IMR-90 (cell line): ENCODE results near the gene MAP3K15. TPM values are rescaled to one million over a fixed set of nuclear protein-coding genes. Genes with fewer than 3 reads are reported as not detected.

ENCODE experiments used
- ATAC-seq: fragments of 200-7000 bp; cut with Tn5 transposase; 2 replicates; pipeline ENCODE4 v1.9.1; 2020; ENCODE audit warnings: low read depth, mild to moderate bottlenecking, moderate library complexity
- BruUV-seq: library from RNA; stranded (reverse); fragments of 400-500 nt; replicated peaks from 2 replicates; lab custom pipeline; 2021; lab: Mats Ljungman, UMichigan
- CTCF ChIA-PET: fragments of 300-600 bp; formaldehyde crosslinking; extraction: SDS; loops from one replicate; lab custom pipeline; 2021; ENCODE audit warnings: antibody characterized with exemption; lab: Yijun Ruan, JAX
- POLR2A ChIA-PET: fragments of 300-600 bp; sonication (Branson Sonifier 250); formaldehyde crosslinking; loops from one replicate; lab custom pipeline; 2022; ENCODE audit warnings: antibody characterized with exemption; ENCODE audit not compliant: unreplicated experiment; lab: Charles Lee
- DNase-seq: peaks from one replicate; pipeline ENCODE4 v3.0.0; 2013
- H2AFZ ChIP-seq: replicated peaks from 2 replicates; pipeline ENCODE3; 2013; ENCODE audit warnings: low read length, mild to moderate bottlenecking; ENCODE audit not compliant: poor library complexity
- H2AK5ac ChIP-seq: 2 replicates; pipeline ENCODE4 v1.6.1; 2013; ENCODE audit warnings: low read depth, low read length, inconsistent platforms
- H2AK9ac ChIP-seq: replicated peaks from 2 replicates; pipeline ENCODE3; 2013; ENCODE audit warnings: mild to moderate bottlenecking, low read depth, low read length, moderate library complexity; ENCODE audit not compliant: poor library complexity
- H2BK120ac ChIP-seq: 2 replicates; pipeline ENCODE4 v1.6.1; 2013; ENCODE audit warnings: low read depth, low read length, inconsistent platforms
- H2BK15ac ChIP-seq: 3 replicates; pipeline ENCODE4 v1.6.1; 2013; ENCODE audit warnings: low read depth, low read length, inconsistent platforms
- H2BK20ac ChIP-seq: 2 replicates; pipeline ENCODE4 v1.6.1; 2013; ENCODE audit warnings: low read depth, mild to moderate bottlenecking, inconsistent platforms, low read length, moderate library complexity
- H2BK5ac ChIP-seq: 2 replicates; pipeline ENCODE4 v1.6.1; 2013; ENCODE audit warnings: mild to moderate bottlenecking, low read depth, low read length, inconsistent platforms; ENCODE audit not compliant: poor library complexity, severe bottlenecking
- H3K14ac ChIP-seq: replicated peaks from 2 replicates; pipeline ENCODE4 v1.6.1; 2013; ENCODE audit warnings: low read depth, low read length, inconsistent platforms
- H3K18ac ChIP-seq: 2 replicates; pipeline ENCODE4 v1.6.1; 2013; ENCODE audit warnings: low read depth, low read length, control low read depth
- H3K23ac ChIP-seq: 2 replicates; pipeline ENCODE4 v1.6.1; 2013; ENCODE audit warnings: low read depth, low read length, inconsistent platforms
- H3K27ac ChIP-seq: 2 replicates; pipeline ENCODE4 v1.5.1; 2013; ENCODE audit warnings: mild to moderate bottlenecking, control low read depth, low read length; ENCODE audit not compliant: insufficient read depth
- H3K27me3 ChIP-seq: 2 replicates; pipeline ENCODE4 v1.6.1; 2013; ENCODE audit warnings: low read length; ENCODE audit not compliant: control insufficient read depth, insufficient read depth
- H3K36me3 ChIP-seq: 2 replicates; pipeline ENCODE4 v1.6.1; 2013; ENCODE audit warnings: low read length, mixed read lengths; ENCODE audit not compliant: control insufficient read depth, insufficient read depth
- H3K4ac ChIP-seq: 2 replicates; pipeline ENCODE4 v1.6.1; 2013; ENCODE audit warnings: low read depth, low read length, inconsistent platforms
- H3K4me1 ChIP-seq: 2 replicates; pipeline ENCODE4 v1.6.1; 2013; ENCODE audit warnings: low read length, mixed read lengths; ENCODE audit not compliant: control insufficient read depth, insufficient read depth
- H3K4me2 ChIP-seq: 2 replicates; pipeline ENCODE4 v1.6.1; 2013; ENCODE audit warnings: low read depth, mild to moderate bottlenecking, control low read depth, low read length, moderate library complexity
- H3K4me3 ChIP-seq: 2 replicates; pipeline ENCODE4 v1.5.1; 2013; ENCODE audit warnings: low read depth, mild to moderate bottlenecking, control low read depth, low read length, moderate library complexity; ENCODE audit not compliant: insufficient read depth
- H3K56ac ChIP-seq: 2 replicates; pipeline ENCODE4 v1.6.1; 2013; ENCODE audit warnings: low read length, inconsistent platforms; ENCODE audit not compliant: insufficient read depth; ENCODE audit errors: extremely low read depth
- H3K79me1 ChIP-seq, 2 experiments: 2 replicates each; pipeline ENCODE4 v1.6.1; 2013; ENCODE audit warnings: low read length in 2 of 2, inconsistent platforms in 1 of 2, low read depth in 1 of 2
- H3K9ac ChIP-seq: 2 replicates; pipeline ENCODE4 v1.6.1; 2013; ENCODE audit warnings: low read depth, low read length, control low read depth
- H3K9me1 ChIP-seq: 2 replicates; pipeline ENCODE4 v1.6.1; 2013; ENCODE audit warnings: low read length, inconsistent platforms; ENCODE audit not compliant: insufficient read depth
- H3K9me3 ChIP-seq: 2 replicates; pipeline ENCODE4 v1.6.1; 2013; ENCODE audit warnings: low read length; ENCODE audit not compliant: control insufficient read depth, insufficient read depth
- H4K20me1 ChIP-seq: 2 replicates; pipeline ENCODE4 v1.6.1; 2013; ENCODE audit warnings: low read length, inconsistent platforms; ENCODE audit not compliant: insufficient read depth
- H4K5ac ChIP-seq: 2 replicates; pipeline ENCODE4 v1.6.1; 2013; ENCODE audit warnings: mild to moderate bottlenecking, low read depth, low read length, control low read depth
- H4K8ac ChIP-seq, 2 experiments: 2 replicates each; pipeline ENCODE4 v1.6.1; 2013; ENCODE audit warnings: low read depth in 2 of 2, low read length in 2 of 2, control low read depth in 1 of 2, inconsistent platforms in 1 of 2
- H4K91ac ChIP-seq: 2 replicates; pipeline ENCODE4 v1.6.1; 2013; ENCODE audit warnings: low read depth, low read length, inconsistent platforms; ENCODE audit not compliant: insufficient read depth
- MAZ ChIP-seq: IDR thresholded peaks from 2 replicates; pipeline ENCODE4 v1.6.1; 2012; ENCODE audit warnings: low read depth, mild to moderate bottlenecking, low read length, improper control_type of control experiment, moderate library complexity, borderline replicate concordance
- RCOR1 ChIP-seq: IDR thresholded peaks from 2 replicates; pipeline ENCODE4 v1.6.1; 2012; ENCODE audit warnings: mild to moderate bottlenecking, low read length, improper control_type of control experiment; ENCODE audit not compliant: insufficient replicate concordance
- SMC3 ChIP-seq: fragments of 150-350 bp; IDR thresholded peaks from 2 replicates; pipeline ENCODE4 v1.6.1; 2016; ENCODE audit warnings: low read depth, mild to moderate bottlenecking, antibody characterized with exemption, low read length, moderate library complexity
- WGBS, 2 experiments: methylation state at CpG; one replicate each; pipeline versions ENCODE4 v1.1.5 to v1.1.7; 2013; ENCODE audit warnings: missing lambda C conversion rate in 2 of 2; ENCODE audit not compliant: insufficient read length in 1 of 2; ENCODE audit errors: extremely low coverage in 2 of 2; 5-methylcytosine and 5-hydroxymethylcytosine counted together
- dilution Hi-C: fragments of 300-500 bp; cut with HindIII; formaldehyde crosslinking; loops from one replicate; pipeline ENCODE4 v1.14.3; 2018; ENCODE audit warnings: low sequenced_read_pairs; ENCODE audit not compliant: unreplicated experiment
- in situ Hi-C: fragments of 300-500 bp; cut with MboI; formaldehyde crosslinking; loops from 3 replicates; pipeline ENCODE4 v1.14.3; 2019; ENCODE audit warnings: low sequenced_read_pairs, inconsistent platforms, mixed read lengths
- intact Hi-C: fragments of 100-400 bp; cut with micrococcal nuclease; formaldehyde crosslinking; loops from 2 replicates; pipeline ENCODE4 v1.10.0; 2022
- polyA plus RNA-seq, 3 experiments: library from polyadenylated mRNA; depleted of rRNA; stranded (reverse); fragments of >200 nt; gene quantifications; 2 replicates each; pipeline ENCODE4 v1.2.3, GENCODE V29; 2012; ENCODE audit warnings: low replicate concordance in 1 of 3
- total RNA-seq: library from RNA; depleted of rRNA; stranded (reverse); fragments of >200 nt; gene quantifications from 2 replicates; pipeline ENCODE4 v1.2.3, GENCODE V29; 2012

Gene MAP3K15
- total and polyA plus RNA-seq, 2 of the 4 experiments (the other 2 are of a cell fraction), result under 0.01 to 0.10 TPM

GRCh38 chrX:19389227-19389845 is 126.0 kb downstream of the MAP3K15 start:
- CTCF ChIA-PET, result interaction anchor here (0.6 kb wide), 1 partner anchor 311 kb away, joined by 5 read pairs; no protein-coding TSS in a partner anchor
- no peak overlapping the region for H4K91ac ChIP-seq
- H4K5ac ChIP-seq, result no peak overlapping the region
- no peak overlapping the region for H2BK20ac ChIP-seq
- in situ Hi-C loops, result loop anchor here (25.0 kb wide), 1 partner anchor 673 kb away; no protein-coding TSS in a partner anchor
- H3K79me1 ChIP-seq, result no peaks in the 10 kb centered on the region
- H3K9me1 ChIP-seq, result no peaks in the 10 kb centered on the region
- no peak overlapping the region for H2BK120ac ChIP-seq
- no peaks in the 10 kb centered on the region for H3K4me1 ChIP-seq
- DNase-seq, result no peak
- H2BK5ac ChIP-seq, result no peak overlapping the region
- H2BK15ac ChIP-seq, result no peak overlapping the region
- H3K4me3 ChIP-seq, result no peak overlapping the region
- no peaks in the 10 kb centered on the region for H3K27me3 ChIP-seq
- H2AK5ac ChIP-seq, result no peak overlapping the region
- WGBS, 2 experiments, result no CpG with 5 or more reads among the region's 4 CpGs
- H3K9me3 ChIP-seq, result no peaks in the 10 kb centered on the region
- H4K8ac ChIP-seq, result no peak overlapping the region
- no peak for TF ChIP-seq SMC3
- no peak for TF ChIP-seq RCOR1
- TF ChIP-seq MAZ, result no peak
- H2AK9ac ChIP-seq, result no peak overlapping the region
- H4K20me1 ChIP-seq, result no peaks in the 10 kb centered on the region
- no peak overlapping the region for H2AFZ ChIP-seq
- H3K9ac ChIP-seq, result no peak overlapping the region
- H3K36me3 ChIP-seq, result no peaks in the 10 kb centered on the region
- H3K4ac ChIP-seq, result no peak overlapping the region
- no peak overlapping the region for H3K27ac ChIP-seq
- ATAC-seq, result no peak
- intact Hi-C loops, result no loop called here
- H3K23ac ChIP-seq, result no peak overlapping the region
- POLR2A ChIA-PET, result no interaction called here
- no TSS peak for BruUV-seq
- H3K14ac ChIP-seq, result no peak overlapping the region
- H3K4me2 ChIP-seq, result no peak overlapping the region
- dilution Hi-C loops, result no loop called here
- no peak overlapping the region for H3K56ac ChIP-seq
- H3K18ac ChIP-seq, result no peak overlapping the region
